HG02798 (cell line): ENCODE data around the gene FASTKD2.
"Not testable (repeated sequence)": the region's sequence is repeated elsewhere in the genome, so short reads cannot be mapped to it uniquely, and the experiment has no call there.

Experiments
- ATAC-seq: cut with Tn5 transposase; IDR thresholded peaks from one replicate; pipeline ENCODE4 v1.9.1; 2021; ENCODE audit warnings: mild to moderate bottlenecking; ENCODE audit not compliant: unreplicated experiment, poor library complexity

Gene FASTKD2

DNA sequence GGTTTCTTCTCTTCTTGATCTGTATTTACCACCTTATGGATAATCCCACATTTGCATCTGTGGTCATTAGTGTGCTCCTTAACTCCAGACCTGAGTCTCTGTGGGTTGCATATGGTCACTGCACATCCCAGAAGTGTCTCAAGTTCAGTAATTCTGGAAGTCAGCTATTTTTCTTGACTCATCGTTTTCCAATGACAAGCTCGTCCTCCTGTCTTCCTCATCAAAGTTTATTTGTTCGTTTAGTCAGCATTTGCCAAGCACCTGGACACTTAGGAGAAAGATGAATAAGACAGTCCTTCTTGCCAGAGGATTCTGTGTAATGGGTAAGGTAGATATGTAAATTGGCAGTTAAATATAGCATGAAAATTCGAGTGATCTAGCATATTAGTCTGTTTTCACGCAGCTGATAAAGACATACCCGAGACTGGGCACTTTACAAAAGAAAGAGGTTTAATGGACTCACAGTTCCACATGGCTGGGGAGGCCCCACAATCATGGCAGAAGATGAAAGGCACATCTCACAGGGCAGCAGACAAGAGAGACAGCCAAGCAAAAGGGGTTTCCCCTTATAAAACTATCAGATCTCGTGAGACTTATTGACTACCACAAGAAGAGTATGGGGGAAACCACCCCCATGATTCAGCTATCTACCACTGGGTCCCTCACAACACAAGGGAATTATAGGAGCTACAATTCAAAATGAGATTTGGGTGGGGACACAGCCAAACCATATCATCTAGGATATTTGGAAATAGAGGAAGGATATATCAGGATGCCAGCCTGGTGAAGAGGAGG is 19.4 kb downstream of the FASTKD2 start:
- ATAC-seq: no peak

DNA sequence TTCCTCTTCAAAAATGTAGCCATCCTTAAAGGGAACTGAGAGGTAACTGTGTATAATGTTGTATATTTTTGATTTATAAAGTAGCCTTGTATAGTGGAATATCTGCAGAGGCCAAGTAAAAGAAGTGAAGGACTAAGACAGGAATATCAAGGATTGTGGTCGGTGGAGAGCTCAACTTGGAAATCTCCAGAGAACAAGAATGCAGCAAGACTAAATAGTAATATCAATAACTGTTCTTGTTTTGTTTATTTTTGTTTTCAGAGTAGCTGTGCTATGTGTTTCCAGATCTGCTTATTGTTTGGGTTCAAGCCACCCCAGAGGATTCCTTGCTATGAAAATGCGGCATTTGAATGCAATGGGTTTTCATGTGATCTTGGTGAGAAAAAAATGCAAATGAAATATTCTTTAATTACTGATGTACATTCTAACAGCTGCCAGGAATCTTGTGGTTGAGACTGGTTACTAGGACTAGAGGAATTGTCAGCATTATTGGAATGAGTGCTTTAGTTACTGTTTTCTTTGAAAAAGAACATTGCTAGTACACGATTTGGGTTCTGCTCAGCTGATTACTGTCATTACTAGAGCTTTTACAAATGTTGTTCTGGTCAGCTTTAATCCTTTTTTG is 25.0 kb downstream of the FASTKD2 start:
- no peak for ATAC-seq

DNA sequence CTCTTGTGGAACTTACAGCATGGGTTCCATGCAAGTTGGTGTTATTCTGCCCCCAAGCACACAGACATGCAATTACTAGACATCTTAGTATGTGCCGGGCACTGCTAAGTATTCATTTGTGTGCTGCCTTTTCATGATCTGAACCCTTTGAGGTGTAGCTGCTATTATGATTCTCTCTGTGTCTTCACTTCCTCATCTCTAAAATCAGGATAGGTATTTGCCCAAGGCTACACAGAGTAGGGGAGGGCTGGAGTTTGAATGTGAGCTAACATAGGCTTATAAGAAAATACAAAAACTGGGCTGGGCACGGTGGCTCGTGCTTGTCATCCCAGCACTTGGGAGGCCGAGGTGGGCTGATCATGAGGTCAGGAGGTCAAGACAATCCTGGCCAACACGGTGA is 27.2 kb downstream of the FASTKD2 start:
- ATAC-seq: no peak

DNA sequence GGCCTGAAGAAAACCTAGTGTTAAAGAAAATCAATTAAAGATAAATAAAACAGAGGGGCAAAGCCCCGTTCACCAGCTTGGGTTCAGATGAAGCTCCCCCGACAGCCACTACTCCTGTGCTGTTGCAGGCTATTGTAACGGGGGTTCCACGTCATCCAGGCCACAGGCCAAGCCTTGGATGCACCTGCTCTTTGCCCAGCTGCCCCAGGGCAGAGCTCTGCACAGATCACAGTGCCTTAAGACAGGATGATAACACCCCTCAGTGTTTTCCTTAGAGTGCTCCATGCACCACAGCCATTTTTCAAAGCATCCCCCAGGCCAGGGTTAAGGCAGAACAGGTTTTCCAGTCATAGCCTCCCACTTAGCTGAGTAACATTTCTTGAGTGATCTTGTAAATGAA is 32.0 kb downstream of the FASTKD2 start:
- ATAC-seq: no peak

DNA sequence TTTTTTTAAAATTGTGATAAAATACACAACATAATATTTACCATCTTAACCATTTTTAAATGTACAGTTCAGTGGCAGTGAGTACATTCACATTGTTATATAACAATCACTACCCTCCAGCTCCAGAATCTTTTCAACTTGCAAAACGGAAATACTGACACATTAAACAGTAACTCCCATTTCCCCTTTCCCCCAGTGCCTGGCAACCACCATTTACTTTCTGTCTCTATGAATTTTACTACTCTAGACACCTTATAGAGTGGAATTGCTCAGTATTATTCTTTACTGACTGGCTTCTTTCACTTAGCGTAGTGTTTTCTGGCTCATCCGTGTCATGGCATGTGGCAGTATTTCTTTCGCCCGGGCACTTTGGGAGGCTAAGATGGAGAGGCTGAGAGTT is 32.6 kb downstream of the FASTKD2 start:
- peak; percentile 43 for ATAC-seq

DNA sequence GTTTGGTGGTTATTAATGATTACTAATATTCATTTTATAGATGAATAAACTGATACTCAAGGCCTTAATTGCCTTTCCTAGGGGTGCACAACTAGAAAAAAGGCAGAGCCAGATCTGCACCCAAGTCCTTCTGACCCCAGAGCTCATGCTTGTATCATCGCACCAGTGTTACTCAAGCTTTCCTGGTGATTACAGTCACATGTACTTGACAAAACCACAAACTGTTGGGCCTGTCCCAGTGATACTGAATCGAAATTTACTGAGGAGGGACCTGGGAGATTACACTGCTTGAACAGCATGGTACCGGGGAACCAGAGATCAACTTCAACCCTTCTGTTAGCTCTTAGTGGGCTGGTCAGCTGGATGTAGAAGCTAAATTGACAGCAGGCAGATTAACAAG is 33.7 kb downstream of the FASTKD2 start:
- no peak for ATAC-seq

DNA sequence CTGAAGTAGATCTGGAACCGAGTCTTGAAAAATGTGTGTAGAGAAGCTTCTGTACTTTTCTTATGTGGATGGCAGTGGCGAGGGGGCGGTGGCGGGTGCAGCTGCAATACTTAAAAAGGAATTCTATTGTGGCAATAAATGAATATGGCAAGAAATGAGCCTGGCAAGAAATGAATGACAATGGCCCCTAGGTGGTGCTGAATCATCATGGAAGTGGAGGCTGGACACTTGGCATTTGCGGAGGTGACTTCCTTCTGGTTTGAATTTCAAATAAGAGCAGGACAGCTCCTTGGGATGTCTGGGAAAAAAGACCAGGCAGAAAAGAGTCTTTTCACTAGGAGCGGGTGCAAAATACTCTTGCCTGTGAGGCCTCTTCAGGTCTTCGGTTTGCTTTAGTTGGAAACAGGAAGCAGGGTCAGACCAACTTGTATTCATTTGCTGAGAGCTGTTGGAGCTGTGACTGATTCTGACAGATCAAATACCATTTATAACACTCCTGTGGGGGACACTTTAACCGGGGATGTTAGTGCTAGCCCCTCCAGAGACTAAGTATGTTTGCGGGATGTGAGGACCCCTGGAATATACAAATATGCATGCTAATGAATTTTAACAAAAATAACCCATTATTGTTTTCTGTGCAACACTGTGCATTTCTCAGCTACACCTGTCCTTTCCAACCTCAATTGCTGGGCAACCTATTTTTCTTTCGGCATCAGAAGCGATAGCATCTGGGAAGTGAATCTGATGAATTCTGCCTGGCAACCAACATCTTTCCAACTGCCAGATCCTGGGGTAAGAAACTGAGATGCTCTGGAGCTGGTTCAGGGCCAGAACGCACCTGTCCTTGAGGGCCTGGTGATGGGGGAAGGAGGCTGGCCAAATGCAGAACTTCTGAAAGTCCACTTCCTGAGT is 35.4 kb downstream of the FASTKD2 start:
- ATAC-seq: peak; percentile 68

DNA sequence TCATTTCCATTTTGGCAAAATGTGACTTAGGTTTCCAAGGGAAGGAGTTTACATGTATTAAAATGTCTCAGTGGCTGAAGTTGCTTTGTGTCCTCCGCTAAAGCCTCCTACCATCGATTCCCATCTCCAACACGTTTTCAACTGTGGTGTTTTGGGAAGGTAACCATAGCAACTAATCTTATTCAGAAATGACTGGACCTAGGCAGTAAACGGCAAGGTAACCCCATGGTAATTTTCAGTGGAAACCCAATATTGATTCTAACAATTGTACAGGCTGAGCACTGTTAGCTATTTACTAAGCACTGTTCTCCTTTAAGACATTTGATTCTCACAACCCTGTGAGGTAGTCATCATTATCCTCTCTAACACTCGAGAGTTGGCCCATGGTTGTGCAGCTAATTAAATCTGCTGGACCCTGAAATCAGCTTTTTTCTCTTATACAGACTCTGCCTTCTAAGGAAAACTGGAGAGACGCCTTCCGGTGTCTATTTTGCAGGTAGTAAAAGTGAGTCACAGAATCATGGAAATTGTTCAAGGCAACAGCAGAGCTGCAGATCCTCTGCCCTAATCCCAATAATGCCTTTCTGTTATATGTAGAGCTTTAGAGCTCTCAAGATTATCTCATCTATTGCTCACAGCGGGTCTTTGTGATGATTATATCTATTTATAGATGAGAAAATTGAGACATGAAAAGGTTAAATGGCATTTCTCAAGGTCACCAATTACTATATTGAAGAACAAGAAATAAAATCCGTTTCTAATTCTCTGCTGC is 36.2 kb downstream of the FASTKD2 start:
- no peak for ATAC-seq

DNA sequence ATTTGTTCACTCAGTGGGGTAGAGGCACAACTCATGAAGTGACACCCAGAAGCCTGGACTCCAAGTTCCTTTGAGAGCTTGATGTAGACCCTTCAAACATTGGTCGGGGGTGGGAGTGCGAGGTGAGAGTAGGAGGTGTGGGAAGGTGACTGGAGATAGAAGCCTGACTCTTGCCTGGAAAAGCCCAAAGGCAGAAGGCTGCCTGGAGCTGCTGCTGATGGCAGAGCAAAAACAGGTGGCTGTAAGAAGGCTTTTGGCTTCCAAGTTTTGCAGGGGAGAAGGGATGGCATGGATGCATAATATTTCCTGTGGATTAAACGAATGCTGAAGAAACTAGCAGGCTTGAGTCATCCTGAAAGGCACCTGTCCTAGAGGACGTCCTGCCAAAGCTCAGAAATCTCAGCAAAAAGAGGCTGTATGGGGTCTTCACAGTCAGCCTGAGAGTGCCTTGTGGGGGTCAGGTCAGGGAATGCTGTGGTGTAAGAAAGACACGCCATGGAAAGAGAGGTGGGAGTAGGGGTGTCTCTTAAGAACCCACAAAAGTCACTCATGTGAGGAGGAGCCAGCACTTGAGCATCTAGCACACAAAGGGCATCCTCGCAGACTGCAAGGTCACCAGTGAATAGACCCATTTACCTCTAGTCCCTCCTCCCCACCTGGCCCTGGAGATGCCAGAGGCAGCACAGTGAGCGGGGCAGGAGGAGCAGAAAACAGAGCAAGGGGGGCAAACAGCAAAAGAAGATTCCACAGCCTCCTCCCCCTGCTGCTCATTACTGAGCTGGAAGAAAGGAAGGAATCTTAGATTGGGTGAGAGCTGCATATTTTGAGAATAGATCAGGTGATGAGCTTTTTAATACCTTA is 37.5 kb downstream of the FASTKD2 start:
- ATAC-seq: no peak

DNA sequence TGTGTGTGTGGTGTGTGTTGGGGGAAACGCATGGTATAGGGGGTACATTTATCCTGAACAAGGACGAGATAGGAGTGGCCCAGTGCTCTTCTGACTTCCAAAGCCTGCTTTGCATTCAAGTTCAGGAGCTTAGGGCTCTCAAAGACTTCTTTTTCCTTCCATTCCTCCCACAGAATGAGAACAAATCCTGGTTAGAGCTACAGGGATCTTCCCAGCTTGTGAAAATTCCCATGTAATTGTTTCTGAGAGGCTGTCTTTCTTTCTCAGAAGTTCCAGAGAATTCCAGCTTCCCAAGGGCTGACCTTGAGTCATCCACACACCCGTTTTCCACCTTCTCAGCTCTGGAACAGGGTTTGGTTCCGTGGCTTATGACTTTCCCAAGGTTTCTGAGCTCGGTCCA is 38.9 kb downstream of the FASTKD2 start:
- no peak for ATAC-seq

DNA sequence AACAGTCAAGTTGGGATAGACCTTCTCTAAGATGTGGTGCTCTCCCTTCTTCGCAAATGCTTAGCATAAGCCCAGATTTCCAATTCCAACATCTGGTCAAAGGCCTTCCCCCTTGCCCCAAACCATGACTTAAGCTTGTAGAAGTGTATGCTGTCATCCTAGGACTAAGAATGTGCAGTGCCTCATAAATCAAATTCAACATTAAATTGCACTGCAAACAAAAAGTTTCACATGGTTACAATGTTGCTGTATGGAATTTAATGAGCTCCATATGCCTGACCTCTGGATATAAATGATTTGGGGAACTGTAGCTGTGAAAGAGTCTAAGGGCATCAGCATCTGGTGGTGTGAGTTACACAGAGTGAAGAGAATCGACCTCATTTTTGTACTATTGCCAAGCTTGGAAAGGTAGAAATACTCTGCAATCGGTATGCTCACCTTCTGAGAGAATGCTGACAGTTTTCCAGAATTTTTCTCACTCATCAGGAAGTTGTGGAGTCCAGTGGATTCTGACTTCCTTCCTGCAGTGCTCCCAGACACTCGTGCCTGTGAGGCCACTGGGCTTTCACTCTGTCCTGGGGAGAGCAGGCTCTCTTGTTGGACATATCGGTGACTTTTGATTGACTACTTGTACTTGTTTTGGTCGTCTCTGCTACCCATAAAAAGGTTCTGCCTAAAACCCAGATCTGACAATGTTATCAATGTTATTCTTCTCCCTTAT is 40.6 kb downstream of the FASTKD2 start:
- ATAC-seq: no peak

DNA sequence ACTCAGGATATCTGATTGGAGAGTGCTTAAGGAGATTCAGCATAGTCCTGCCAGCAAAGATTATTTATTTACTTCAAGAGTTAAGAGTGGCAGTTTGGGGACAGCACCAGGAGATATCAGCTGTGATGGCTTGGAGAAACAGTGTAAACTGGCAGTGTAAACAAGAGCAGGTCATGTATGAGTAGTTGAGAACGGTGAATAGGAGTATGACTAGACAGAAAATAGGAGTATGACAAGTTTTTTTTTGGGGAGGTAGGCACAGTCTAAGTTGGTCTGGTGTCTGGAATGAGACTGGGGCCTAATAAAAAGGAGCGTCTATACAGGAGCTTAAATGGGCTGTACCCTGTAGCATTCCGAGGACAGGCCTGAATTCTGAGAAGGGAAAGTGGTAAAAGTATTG is 42.2 kb downstream of the FASTKD2 start:
- not testable (repeated sequence) for ATAC-seq

DNA sequence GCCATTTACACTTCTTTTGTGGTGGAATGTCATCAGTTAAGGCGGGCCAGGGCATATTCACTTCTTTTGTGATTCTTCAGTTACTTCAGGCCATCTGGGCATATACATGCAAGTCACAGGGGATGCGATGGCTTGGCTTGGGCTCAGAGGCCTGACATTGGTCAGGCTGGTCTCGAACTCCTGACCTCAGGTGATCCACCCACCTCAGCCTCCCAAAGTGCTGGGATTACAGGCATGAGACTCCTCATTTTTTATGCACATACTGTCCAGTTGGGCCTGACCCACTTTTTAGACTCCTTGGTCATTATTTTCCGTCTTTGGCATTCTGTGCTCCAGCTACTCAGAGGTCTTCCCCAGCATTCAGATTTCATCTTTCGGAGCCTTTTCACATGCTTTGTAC is 47.1 kb downstream of the FASTKD2 start:
- not testable (repeated sequence) for ATAC-seq

DNA sequence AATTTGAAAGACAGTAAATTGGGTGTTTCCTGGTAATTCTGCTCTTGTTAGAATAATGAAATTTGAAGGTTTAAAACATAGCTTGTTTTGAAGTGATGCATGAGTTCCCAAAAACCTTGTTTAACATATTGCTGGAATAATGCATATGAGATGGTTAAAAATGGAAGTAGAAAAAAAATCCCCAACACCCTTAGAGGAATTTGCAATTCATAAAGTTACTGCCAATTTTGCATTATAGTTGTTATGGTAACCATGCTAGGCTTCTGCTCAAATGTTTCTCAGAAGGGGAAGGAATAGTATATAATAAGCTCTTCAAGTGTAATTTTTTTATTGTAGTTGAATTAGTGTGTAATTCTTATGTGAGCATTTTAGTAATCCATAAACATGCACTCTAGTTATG is 49.1 kb downstream of the FASTKD2 start:
- ATAC-seq: no peak

DNA sequence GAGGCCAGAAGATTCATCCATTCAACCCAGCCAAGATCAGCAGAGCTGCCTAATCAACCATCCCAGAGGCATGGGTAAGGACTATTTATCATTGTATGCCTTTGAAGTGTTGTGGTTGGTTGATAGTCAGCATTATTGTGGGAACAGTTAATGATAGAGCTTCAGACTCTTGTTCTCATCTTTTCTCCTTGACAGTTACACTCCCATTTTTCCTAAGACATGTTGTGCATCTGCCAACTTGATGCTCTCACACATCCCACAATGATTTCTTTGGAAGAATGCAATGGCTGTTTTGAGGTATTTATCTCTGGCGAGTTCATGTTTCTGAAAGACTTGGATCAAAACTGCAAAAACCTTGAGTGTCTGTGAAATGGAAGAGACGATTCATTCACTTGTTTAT is 55.4 kb downstream of the FASTKD2 start:
- ATAC-seq: no peak

DNA sequence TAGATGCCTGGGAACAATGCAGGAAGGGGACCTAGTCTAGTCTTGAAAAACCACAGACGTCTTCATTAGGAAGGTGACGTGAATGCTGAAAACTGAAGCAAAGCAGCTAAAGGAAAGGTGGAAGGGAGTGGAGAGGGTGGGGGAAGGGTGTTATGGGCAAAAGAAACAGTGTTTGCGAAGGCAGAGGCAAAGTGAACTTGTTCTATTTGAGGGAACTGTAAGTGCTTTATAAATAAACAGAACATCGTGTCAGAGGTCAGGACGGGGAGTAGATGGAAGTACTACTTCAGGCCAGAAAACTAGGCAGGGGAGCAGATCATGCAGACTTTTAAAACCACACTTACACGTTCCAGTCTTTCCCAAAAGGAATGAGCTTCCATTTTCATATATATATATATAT is 57.8 kb downstream of the FASTKD2 start:
- ATAC-seq: no peak

DNA sequence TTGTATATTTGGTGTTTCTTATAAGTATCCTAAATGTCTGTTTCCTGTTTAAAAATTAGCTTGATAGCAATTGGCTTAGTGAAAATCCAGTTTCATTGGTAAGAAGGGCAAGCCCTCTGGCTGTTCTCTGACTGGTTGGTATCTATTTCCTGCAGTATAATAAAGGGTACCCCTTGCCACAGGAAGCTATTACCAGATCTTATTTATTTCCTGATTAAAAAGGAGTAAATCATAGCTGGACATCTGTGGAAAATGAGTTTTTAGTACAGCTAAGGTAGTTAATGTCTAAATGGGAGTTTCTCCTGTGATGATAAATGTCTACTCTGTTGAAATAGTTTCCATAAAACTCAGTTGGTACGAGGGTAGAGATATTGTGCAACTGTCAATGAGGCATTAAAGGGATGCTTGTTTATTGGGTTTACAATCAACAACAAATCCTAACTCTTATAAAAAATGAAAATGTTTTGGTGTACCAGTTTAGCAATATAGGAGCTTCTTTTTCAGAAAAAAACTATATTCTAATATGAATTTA is 58.7 kb downstream of the FASTKD2 start:
- no peak for ATAC-seq

DNA sequence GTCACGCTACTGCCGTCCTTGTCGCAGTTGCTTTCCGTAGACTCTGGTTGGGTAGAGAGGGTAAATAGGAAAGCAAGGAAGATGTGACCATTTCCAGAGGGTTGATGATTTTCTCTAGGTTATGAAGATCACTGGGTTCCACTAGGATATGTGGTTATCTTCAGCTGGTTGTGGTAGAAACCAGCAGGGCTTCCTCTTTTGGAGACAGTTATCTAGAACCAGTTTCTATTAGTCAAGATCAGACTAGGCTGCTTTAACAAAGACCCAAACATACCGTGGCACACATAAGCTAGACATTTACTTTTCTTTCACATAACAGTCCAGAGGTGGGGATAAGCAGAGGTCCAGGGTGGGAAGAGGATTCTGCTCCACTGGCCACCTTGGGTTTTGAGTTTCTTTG is 59.6 kb downstream of the FASTKD2 start:
- no peak for ATAC-seq
